Measurements from ENCODE around the gene ADCYAP1R1.

- TF ChIP-seq, protein P1, sequence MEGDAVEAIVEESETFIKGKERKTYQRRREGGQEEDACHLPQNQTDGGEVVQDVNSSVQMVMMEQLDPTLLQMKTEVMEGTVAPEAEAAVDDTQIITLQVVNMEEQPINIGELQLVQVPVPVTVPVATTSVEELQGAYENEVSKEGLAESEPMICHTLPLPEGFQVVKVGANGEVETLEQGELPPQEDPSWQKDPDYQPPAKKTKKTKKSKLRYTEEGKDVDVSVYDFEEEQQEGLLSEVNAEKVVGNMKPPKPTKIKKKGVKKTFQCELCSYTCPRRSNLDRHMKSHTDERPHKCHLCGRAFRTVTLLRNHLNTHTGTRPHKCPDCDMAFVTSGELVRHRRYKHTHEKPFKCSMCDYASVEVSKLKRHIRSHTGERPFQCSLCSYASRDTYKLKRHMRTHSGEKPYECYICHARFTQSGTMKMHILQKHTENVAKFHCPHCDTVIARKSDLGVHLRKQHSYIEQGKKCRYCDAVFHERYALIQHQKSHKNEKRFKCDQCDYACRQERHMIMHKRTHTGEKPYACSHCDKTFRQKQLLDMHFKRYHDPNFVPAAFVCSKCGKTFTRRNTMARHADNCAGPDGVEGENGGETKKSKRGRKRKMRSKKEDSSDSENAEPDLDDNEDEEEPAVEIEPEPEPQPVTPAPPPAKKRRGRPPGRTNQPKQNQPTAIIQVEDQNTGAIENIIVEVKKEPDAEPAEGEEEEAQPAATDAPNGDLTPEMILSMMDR (IDR thresholded peaks at IDR 0.05; ENCODE audit: borderline replicate concordance, extremely low read depth, low read length, poor library complexity, severe bottlenecking) = no peak
- TF ChIP-seq EZH2 (IDR thresholded peaks at IDR 0.05; ENCODE audit: borderline replicate concordance, low read depth, low read length, severe bottlenecking) = no peak
Measured at GRCh38 chr7:31145339-31145738, 93.2 kb downstream of the ADCYAP1R1 start.
